ENCODE data around the gene CNOT1. TPM values are rescaled to one million over a fixed set of nuclear protein-coding genes. Genes with fewer than 3 reads are reported as not detected.

The CNOT1 gene
- total RNA-seq, 1 experiment from 2014 or later = 299 TPM

DNA sequence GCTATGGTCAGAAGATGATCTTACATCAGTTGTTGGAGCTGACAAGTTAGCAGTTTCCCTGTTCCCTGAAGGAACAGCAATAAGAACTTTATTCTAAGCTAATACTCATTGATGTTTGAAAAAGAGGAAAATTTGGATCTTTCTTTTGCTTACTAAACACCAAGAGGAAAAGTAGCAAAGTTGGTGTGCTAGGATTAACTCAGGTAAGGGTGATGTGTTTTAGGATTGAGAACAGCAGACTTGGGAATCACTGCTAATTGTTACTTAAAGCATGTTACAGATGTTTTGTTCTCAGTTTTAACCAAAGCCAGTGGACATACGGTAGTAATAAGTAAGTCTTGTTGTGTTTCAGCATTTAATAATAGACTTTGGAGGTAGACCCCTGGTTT is 110.7 kb downstream of the CNOT1 start:
- no TSS peak for BruUV-seq (replicated peaks)
- CTCF ChIA-PET = interaction anchor here (0.7 kb wide), 1 partner anchor 142 kb away, joined by 3 read pairs; no protein-coding TSS in a partner anchor
- intact Hi-C loops (cut with micrococcal nuclease; ENCODE audit: unreplicated experiment) = no loop called here
- H3K27me3 Mint-ChIP-seq (ENCODE audit: unreplicated experiment) = no peaks in the 10 kb centered on the region
- TF ChIP-seq, protein P1, sequence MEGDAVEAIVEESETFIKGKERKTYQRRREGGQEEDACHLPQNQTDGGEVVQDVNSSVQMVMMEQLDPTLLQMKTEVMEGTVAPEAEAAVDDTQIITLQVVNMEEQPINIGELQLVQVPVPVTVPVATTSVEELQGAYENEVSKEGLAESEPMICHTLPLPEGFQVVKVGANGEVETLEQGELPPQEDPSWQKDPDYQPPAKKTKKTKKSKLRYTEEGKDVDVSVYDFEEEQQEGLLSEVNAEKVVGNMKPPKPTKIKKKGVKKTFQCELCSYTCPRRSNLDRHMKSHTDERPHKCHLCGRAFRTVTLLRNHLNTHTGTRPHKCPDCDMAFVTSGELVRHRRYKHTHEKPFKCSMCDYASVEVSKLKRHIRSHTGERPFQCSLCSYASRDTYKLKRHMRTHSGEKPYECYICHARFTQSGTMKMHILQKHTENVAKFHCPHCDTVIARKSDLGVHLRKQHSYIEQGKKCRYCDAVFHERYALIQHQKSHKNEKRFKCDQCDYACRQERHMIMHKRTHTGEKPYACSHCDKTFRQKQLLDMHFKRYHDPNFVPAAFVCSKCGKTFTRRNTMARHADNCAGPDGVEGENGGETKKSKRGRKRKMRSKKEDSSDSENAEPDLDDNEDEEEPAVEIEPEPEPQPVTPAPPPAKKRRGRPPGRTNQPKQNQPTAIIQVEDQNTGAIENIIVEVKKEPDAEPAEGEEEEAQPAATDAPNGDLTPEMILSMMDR (IDR thresholded peaks at IDR 0.05; ENCODE audit: unreplicated experiment) = no peak
- peaks cover 12% of the 10 kb centered on the region for H3K4me1 Mint-ChIP-seq (ENCODE audit: low read depth, unreplicated experiment)
- H3K36me3 Mint-ChIP-seq (ENCODE audit: insufficient read depth, unreplicated experiment) = peaks cover 92% of the 10 kb centered on the region
- no peak for DNase-seq
- no peak overlapping the region for H3K27ac Mint-ChIP-seq (ENCODE audit: unreplicated experiment)
- no peak overlapping the region for H3K4me3 Mint-ChIP-seq (ENCODE audit: low read depth, unreplicated experiment)
- H3K9me3 Mint-ChIP-seq (ENCODE audit: low read depth, unreplicated experiment) = no peaks in the 10 kb centered on the region

DNA sequence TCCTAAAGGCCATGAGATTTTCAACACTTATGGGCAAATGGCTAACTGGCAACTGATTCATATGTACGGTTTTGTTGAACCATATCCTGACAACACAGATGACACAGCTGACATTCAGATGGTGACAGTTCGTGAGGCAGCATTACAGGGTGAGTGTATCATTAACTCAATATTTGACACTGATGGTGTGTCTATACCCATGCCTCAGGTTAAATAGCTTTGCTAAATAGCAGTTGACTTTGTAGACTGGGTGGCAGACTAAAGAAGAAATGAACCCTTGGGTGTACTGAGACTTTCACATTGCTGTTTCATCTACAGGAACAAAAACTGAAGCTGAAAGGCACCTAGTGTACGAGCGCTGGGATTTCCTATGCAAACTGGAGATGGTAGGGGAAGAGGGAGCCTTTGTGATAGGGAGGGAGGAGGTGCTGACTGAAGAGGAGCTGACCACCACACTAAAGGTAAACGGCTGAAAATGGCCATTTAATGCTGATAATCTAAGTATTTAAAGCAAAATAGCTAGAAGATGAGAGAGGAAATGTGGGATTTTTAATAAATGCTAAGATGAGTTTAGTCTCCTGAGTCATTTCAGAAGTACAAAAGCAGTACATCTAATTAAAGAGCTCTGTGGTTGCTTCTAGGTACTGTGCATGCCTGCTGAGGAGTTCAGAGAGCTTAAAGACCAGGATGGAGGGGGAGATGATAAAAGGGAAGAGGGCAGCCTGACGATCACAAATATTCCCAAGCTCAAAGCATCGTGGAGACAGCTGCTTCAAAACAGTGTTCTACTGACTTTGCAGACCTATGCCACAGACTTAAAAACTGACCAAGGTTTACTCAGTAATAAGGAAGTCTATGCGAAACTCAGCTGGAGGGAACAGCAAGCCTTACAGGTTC is 111.3 kb downstream of the CNOT1 start:
- Mint-ChIP-seq H3K4me3 (ENCODE audit: low read depth, unreplicated experiment) (no peak overlapping the region), H3K9me3 (ENCODE audit: low read depth, unreplicated experiment) (no peaks in the 10 kb centered on the region), H3K27me3 (ENCODE audit: unreplicated experiment) (no peaks in the 10 kb centered on the region), H3K4me1 (ENCODE audit: low read depth, unreplicated experiment) (peaks cover 19% of the 10 kb centered on the region), H3K27ac (ENCODE audit: unreplicated experiment) (no peak overlapping the region), H3K36me3 (ENCODE audit: insufficient read depth, unreplicated experiment) (peaks cover 88% of the 10 kb centered on the region)
- CTCF ChIA-PET = interaction anchor here (1.2 kb wide), 1 partner anchor 143 kb away, joined by 3 read pairs; no protein-coding TSS in a partner anchor
- TF ChIP-seq, protein P1 (IDR thresholded peaks at IDR 0.05; ENCODE audit: unreplicated experiment) = no peak
- intact Hi-C loops (cut with micrococcal nuclease; ENCODE audit: unreplicated experiment) = no loop called here
- TSS peak; percentile 30 for BruUV-seq (replicated peaks)
- no peak for DNase-seq

DNA sequence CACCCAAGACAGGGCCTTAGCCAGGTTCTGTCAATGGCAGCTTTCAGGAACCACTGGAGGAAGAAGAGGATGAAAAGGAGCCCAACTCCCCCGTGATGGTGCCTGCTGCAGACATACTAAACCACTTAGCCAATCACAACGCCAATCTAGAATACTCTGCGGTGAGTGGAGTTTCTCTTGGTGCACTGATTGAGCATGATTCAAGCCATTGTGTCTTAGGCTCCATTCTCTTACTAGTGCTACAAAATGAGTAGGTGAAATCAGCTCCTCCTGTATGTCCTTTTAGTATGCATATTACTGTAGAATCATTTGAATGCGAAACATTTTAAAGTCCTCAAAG is 112.9 kb downstream of the CNOT1 start:
- H3K4me3 Mint-ChIP-seq (ENCODE audit: low read depth, unreplicated experiment) = peak overlapping the region; percentile 83
- TF ChIP-seq, protein P1 (IDR thresholded peaks at IDR 0.05; ENCODE audit: unreplicated experiment) = no peak
- peaks cover 76% of the 10 kb centered on the region for H3K36me3 Mint-ChIP-seq (ENCODE audit: insufficient read depth, unreplicated experiment)
- CTCF ChIA-PET = no interaction called here
- intact Hi-C loops (cut with micrococcal nuclease; ENCODE audit: unreplicated experiment) = no loop called here
- DNase-seq = no peak
- H3K27me3 Mint-ChIP-seq (ENCODE audit: unreplicated experiment) = no peaks in the 10 kb centered on the region
- peaks cover 20% of the 10 kb centered on the region for H3K4me1 Mint-ChIP-seq (ENCODE audit: low read depth, unreplicated experiment)
- H3K27ac Mint-ChIP-seq (ENCODE audit: unreplicated experiment) = peak overlapping the region; percentile 65
- H3K9me3 Mint-ChIP-seq (ENCODE audit: low read depth, unreplicated experiment) = no peaks in the 10 kb centered on the region
- BruUV-seq (replicated peaks) = no TSS peak

DNA sequence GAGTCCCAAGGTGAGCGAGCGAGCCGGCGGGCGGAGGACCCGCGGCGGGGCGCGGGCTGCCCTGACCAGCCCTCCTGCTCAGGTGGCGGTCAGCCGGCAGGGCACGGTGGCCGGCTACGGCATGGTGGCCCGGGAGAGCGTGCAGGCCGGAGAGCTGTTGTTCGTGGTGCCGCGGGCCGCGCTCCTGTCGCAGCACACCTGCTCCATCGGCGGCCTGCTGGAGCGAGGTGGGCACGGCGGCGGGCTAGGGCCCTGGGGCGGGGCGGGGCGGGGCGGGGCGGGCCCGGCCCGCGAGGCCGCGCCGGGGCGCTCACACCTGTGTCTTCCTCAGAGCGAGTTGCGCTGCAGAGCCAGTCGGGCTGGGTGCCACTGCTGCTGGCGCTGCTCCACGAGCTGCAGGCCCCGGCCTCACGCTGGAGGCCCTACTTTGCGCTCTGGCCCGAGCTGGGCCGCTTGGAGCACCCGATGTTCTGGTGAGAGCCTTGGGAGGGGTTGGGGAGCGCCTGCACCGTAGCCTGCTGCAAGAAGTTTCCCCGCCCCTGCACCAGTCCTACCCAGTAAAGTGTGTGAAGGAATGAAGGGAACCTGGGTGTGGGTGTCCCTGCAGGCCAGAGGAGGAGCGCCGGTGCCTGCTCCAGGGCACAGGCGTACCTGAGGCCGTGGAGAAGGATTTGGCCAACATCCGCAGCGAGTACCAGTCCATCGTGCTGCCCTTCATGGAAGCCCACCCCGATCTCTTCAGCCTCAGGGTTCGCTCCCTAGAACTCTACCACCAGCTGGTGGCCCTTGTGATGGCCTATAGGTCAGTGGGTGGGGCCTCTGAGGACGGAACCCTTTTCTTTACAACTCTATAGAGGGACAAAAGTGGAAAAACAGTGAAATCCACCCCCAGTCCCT is 113.5 kb downstream of the CNOT1 start:
- BruUV-seq (replicated peaks) = no TSS peak

More for the DNA sequence above, 113.5 kb downstream of the CNOT1 start:
- peak overlapping the region; percentile 83 for H3K4me3 Mint-ChIP-seq (ENCODE audit: low read depth, unreplicated experiment)
- DNase-seq = peak; percentile 65
- H3K4me1 Mint-ChIP-seq (ENCODE audit: low read depth, unreplicated experiment) = peaks cover 20% of the 10 kb centered on the region
- H3K27me3 Mint-ChIP-seq (ENCODE audit: unreplicated experiment) = no peaks in the 10 kb centered on the region
- intact Hi-C loops (cut with micrococcal nuclease; ENCODE audit: unreplicated experiment) = loop anchor here (1.0 kb wide), 1 partner anchor 145 kb away; no protein-coding TSS in a partner anchor
- no peaks in the 10 kb centered on the region for H3K9me3 Mint-ChIP-seq (ENCODE audit: low read depth, unreplicated experiment)
- TF ChIP-seq, protein P1 (IDR thresholded peaks at IDR 0.05; ENCODE audit: unreplicated experiment) = peak; percentile 8
- CTCF ChIA-PET = interaction anchor here (1.0 to 1.4 kb wide), 2 partner anchors 21 to 145 kb away, joined by 3 to 4 read pairs; no protein-coding TSS in a partner anchor
- peak overlapping the region; percentile 65 for H3K27ac Mint-ChIP-seq (ENCODE audit: unreplicated experiment)
- peaks cover 76% of the 10 kb centered on the region for H3K36me3 Mint-ChIP-seq (ENCODE audit: insufficient read depth, unreplicated experiment)

Data from Calu3 (cell line).